ENCODE measurements around the gene CSNK1A1.
"Not testable (repeated sequence)": the region's sequence is repeated elsewhere in the genome, so short reads cannot be mapped to it uniquely, and the experiment has no call there.

CSNK1A1 gene

GRCh38 chr5:149444430-149444829 lies 106.8 kb downstream of the CSNK1A1 start:
- not testable (repeated sequence) for H2BK12ac ChIP-seq (ENCODE audit: low read length); H4K8ac ChIP-seq (ENCODE audit: low read depth, low read length); H3K27ac ChIP-seq (replicated peaks; ENCODE audit: low read length); H2AFZ ChIP-seq (ENCODE audit: low read length); H3K36me3 ChIP-seq (replicated peaks in 1 of 2; ENCODE audit: control insufficient read depth in 2 of 2, insufficient read depth in 2 of 2, low read length in 2 of 2); H4K91ac ChIP-seq (ENCODE audit: low read depth, low read length, poor library complexity); H3K18ac ChIP-seq (ENCODE audit: low read length); H3K79me1 ChIP-seq (ENCODE audit: low read depth, low read length); H3K4me3 ChIP-seq (ENCODE audit: low read length in 2 of 2); H3K4me1 ChIP-seq (ENCODE audit: control insufficient read depth in 2 of 2, insufficient read depth in 1 of 2, low read depth in 1 of 2, low read length in 2 of 2); H2BK120ac ChIP-seq (ENCODE audit: low read depth, low read length); DNase-seq (ENCODE audit: low spot score); H3K27me3 ChIP-seq (ENCODE audit: control insufficient read depth in 3 of 3, insufficient read depth in 3 of 3, low read depth in 1 of 3, low read length in 3 of 3); H2AK5ac ChIP-seq (ENCODE audit: low read depth, low read length); H3K4ac ChIP-seq (ENCODE audit: low read length); H3K9ac ChIP-seq (ENCODE audit: low read depth, low read length, poor library complexity); H3K9me3 ChIP-seq (replicated peaks in 1 of 2; ENCODE audit: control insufficient read depth in 2 of 2, insufficient read depth in 1 of 2, low read depth in 1 of 2, low read length in 2 of 2); H2BK5ac ChIP-seq (ENCODE audit: low read length); H3K23ac ChIP-seq (ENCODE audit: low read depth, low read length, poor library complexity); H2BK15ac ChIP-seq (ENCODE audit: low read length); H3K14ac ChIP-seq (ENCODE audit: low read length); H3K4me2 ChIP-seq (ENCODE audit: insufficient read depth, low read length, poor library complexity, severe bottlenecking)
- WGBS, 2 donors (ENCODE audit: extremely low coverage in 2 of 2, insufficient read length in 2 of 2, insufficient replicate concordance in 1 of 2) = no CpG with 5 or more reads among the region's 4 CpGs

- Histone ChIP-seq H3K4me2 (ENCODE audit: insufficient read depth, low read length, poor library complexity, severe bottlenecking) (no peak overlapping the region), H3K79me1 (ENCODE audit: low read depth, low read length) (no peaks in the 10 kb centered on the region), H3K9me3 (replicated peaks in 1 of 2; ENCODE audit: control insufficient read depth in 2 of 2, insufficient read depth in 1 of 2, low read depth in 1 of 2, low read length in 2 of 2) (no peaks in the 10 kb centered on the region), H3K9ac (ENCODE audit: low read depth, low read length, poor library complexity) (no peak overlapping the region), H3K27ac (replicated peaks; ENCODE audit: low read length) (no peak overlapping the region), H3K4ac (ENCODE audit: low read length) (no peak overlapping the region), H3K4me3 (ENCODE audit: low read length in 2 of 2) (no peak overlapping the region), H2AFZ (ENCODE audit: low read length) (peak overlapping the region; percentile 86), H2BK120ac (ENCODE audit: low read depth, low read length) (no peak overlapping the region), H4K91ac (ENCODE audit: low read depth, low read length, poor library complexity) (no peak overlapping the region), H2AK5ac (ENCODE audit: low read depth, low read length) (no peak overlapping the region), H3K18ac (ENCODE audit: low read length) (peak overlapping the region; percentile 17), H3K14ac (ENCODE audit: low read length) (no peak overlapping the region), H3K36me3 (replicated peaks in 1 of 2; ENCODE audit: control insufficient read depth in 2 of 2, insufficient read depth in 2 of 2, low read length in 2 of 2) (no peaks in the 10 kb centered on the region), H2BK5ac (ENCODE audit: low read length) (no peak overlapping the region), H2BK12ac (ENCODE audit: low read length) (no peak overlapping the region), H3K27me3 (ENCODE audit: control insufficient read depth in 3 of 3, insufficient read depth in 3 of 3, low read depth in 1 of 3, low read length in 3 of 3) (no peaks in the 10 kb centered on the region), H2BK15ac (ENCODE audit: low read length) (no peak overlapping the region), H4K8ac (ENCODE audit: low read depth, low read length) (no peak overlapping the region), H3K23ac (ENCODE audit: low read depth, low read length, poor library complexity) (no peak overlapping the region), H3K4me1 (ENCODE audit: control insufficient read depth in 2 of 2, insufficient read depth in 1 of 2, low read depth in 1 of 2, low read length in 2 of 2) (peaks cover 6 to 10% of the 10 kb centered on the region in 2 donors)
- DNase-seq (ENCODE audit: low spot score) = no peak
- WGBS, 2 donors (ENCODE audit: extremely low coverage in 2 of 2, insufficient read length in 2 of 2, insufficient replicate concordance in 1 of 2) = 100% methylated on average over 1 to 5 of the region's 7 CpGs
Measured at GRCh38 chr5:149443210-149443609, 108.0 kb downstream of the CSNK1A1 start.

DNA sequence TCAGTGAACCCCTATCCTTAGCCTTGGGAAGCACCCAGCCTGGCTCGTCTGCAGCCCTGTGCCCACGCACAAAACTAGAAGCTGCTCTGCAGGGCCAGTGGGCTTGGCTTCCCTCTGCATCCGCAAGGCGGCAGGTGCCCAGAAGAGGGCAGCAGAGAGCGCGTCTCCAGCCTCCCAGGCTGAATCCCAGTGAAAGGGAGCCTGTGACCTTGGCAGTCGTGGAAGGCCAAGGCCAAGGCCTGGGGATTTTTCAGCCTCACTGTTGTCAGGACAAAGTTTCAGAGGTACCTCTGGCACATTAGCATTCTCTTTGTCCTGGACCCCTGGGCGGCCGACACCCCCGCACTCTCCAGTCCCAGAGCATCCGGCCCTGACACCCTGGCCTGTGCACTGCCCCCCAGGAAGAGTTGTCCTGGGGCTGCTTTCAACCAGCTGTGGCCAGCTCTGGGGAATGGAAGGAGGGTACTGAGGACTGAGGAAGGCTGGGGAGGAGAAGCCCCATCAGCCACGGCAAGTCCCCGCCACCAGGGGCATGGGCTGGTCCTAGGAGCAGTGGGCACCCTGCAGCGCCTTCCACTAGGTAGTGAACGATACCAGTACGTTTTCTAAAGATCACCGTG lies 108.6 kb downstream of the CSNK1A1 start:
- Histone ChIP-seq H2BK5ac (ENCODE audit: low read length) (no peak overlapping the region), H3K4me3 (ENCODE audit: low read length in 2 of 2) (no peak overlapping the region), H3K14ac (ENCODE audit: low read length) (no peak overlapping the region), H3K27ac (replicated peaks; ENCODE audit: low read length) (no peak overlapping the region), H3K9me3 (replicated peaks in 1 of 2; ENCODE audit: control insufficient read depth in 2 of 2, insufficient read depth in 1 of 2, low read depth in 1 of 2, low read length in 2 of 2) (no peaks in the 10 kb centered on the region), H2BK15ac (ENCODE audit: low read length) (no peak overlapping the region), H3K4me2 (ENCODE audit: insufficient read depth, low read length, poor library complexity, severe bottlenecking) (no peak overlapping the region), H2AFZ (ENCODE audit: low read length) (peak overlapping the region; percentile 86), H3K79me1 (ENCODE audit: low read depth, low read length) (no peaks in the 10 kb centered on the region), H3K9ac (ENCODE audit: low read depth, low read length, poor library complexity) (peak overlapping the region; percentile 33), H3K27me3 (ENCODE audit: control insufficient read depth in 3 of 3, insufficient read depth in 3 of 3, low read depth in 1 of 3, low read length in 3 of 3) (no peaks in the 10 kb centered on the region), H2AK5ac (ENCODE audit: low read depth, low read length) (no peak overlapping the region), H2BK120ac (ENCODE audit: low read depth, low read length) (no peak overlapping the region), H3K4ac (ENCODE audit: low read length) (no peak overlapping the region), H4K8ac (ENCODE audit: low read depth, low read length) (no peak overlapping the region), H3K4me1 (ENCODE audit: control insufficient read depth in 2 of 2, insufficient read depth in 1 of 2, low read depth in 1 of 2, low read length in 2 of 2) (peaks cover 6 to 10% of the 10 kb centered on the region in 2 donors), H3K23ac (ENCODE audit: low read depth, low read length, poor library complexity) (no peak overlapping the region), H3K36me3 (replicated peaks in 1 of 2; ENCODE audit: control insufficient read depth in 2 of 2, insufficient read depth in 2 of 2, low read length in 2 of 2) (no peaks in the 10 kb centered on the region), H3K18ac (ENCODE audit: low read length) (no peak overlapping the region), H2BK12ac (ENCODE audit: low read length) (no peak overlapping the region), H4K91ac (ENCODE audit: low read depth, low read length, poor library complexity) (no peak overlapping the region)
- peak; percentile 56 for DNase-seq (ENCODE audit: low spot score)
- no CpG with 5 or more reads among the region's 17 CpGs for WGBS, 2 donors (ENCODE audit: extremely low coverage in 2 of 2, insufficient read length in 2 of 2, insufficient replicate concordance in 1 of 2)

All from neuronal stem cell (in vitro differentiated cells).